ENCODE measurements around the gene ESYT3. TPM values are rescaled to one million over a fixed set of nuclear protein-coding genes. Genes with fewer than 3 reads are reported as not detected.
A peak's percentile ranks its signal among the peaks of the same experiment; 100 is the strongest.

The ESYT3 gene
- total RNA-seq, 1 donor: 0.72 TPM

- no peak for TF ChIP-seq CTCF (IDR thresholded peaks at IDR 0.05; ENCODE audit: extremely low read depth, low read depth, low read length)
- H3K4me1 ChIP-seq (ENCODE audit: insufficient read depth, low read length): peaks cover 7% of the 10 kb centered on the region
- no peaks in the 10 kb centered on the region for H3K27me3 ChIP-seq (ENCODE audit: insufficient read depth, low read length)
- H3K4me3 ChIP-seq (ENCODE audit: insufficient read depth, low read length): no peak overlapping the region
- H4K20me1 ChIP-seq (ENCODE audit: insufficient read depth, low read length): no peaks in the 10 kb centered on the region
- DNase-seq (ENCODE audit: insufficient read length, low spot score, missing footprints): peak; percentile 78
- H2AFZ ChIP-seq (ENCODE audit: low read length): no peak overlapping the region
- no peaks in the 10 kb centered on the region for H3K36me3 ChIP-seq (ENCODE audit: insufficient read depth, low read length)
- H3K79me2 ChIP-seq (ENCODE audit: insufficient read depth, low read length): no peaks in the 10 kb centered on the region
- no peak overlapping the region for H3K27ac ChIP-seq (ENCODE audit: low read depth, low read length)
- H3K4me2 ChIP-seq (ENCODE audit: insufficient read depth, low read length): no peak overlapping the region
- H3K9me3 ChIP-seq (ENCODE audit: low read depth, low read length): no peaks in the 10 kb centered on the region
Observed at GRCh38 chr3:138457863-138458735, 23.7 kb downstream of the ESYT3 start.

DNA sequence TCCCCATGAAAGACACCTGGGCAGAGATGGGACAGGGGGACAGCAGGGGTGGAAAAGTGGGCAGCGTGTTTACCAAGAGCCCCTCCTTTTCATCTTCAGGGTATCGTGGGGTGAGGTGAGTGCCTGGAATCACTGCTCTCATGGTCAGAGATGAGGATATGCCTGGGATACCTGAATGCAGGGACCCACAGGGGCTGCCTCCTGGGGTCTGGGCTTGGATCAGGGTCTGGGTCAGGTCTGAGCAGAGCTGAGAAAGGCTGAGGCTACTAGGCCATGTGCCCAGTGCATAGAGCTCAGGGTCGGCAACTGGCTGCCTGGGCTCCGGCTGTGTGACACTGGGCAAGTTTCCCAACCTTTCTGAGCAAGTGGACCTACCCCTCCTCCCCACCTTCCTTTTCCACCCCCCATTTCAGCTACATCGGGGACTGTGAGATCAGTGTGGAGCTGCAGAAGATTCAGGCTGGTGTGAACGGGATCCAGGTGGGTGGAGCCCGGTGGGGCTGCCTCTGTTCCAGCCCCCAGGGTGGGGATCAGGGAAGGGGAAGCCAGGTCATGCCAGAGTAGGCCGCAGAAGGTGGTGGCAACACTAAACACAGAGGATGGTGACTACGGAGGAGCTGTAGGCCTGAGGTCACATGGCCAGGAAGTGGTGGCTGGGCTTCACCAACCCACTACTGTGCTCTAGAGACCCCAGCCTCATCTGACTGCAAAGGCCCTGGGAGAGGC is 24.5 kb downstream of the ESYT3 start:
- Histone ChIP-seq H3K9me3 (ENCODE audit: low read depth, low read length) (no peaks in the 10 kb centered on the region), H3K36me3 (ENCODE audit: insufficient read depth, low read length) (no peaks in the 10 kb centered on the region)
- TF ChIP-seq CTCF (IDR thresholded peaks at IDR 0.05; ENCODE audit: extremely low read depth, low read depth, low read length): no peak

DNA sequence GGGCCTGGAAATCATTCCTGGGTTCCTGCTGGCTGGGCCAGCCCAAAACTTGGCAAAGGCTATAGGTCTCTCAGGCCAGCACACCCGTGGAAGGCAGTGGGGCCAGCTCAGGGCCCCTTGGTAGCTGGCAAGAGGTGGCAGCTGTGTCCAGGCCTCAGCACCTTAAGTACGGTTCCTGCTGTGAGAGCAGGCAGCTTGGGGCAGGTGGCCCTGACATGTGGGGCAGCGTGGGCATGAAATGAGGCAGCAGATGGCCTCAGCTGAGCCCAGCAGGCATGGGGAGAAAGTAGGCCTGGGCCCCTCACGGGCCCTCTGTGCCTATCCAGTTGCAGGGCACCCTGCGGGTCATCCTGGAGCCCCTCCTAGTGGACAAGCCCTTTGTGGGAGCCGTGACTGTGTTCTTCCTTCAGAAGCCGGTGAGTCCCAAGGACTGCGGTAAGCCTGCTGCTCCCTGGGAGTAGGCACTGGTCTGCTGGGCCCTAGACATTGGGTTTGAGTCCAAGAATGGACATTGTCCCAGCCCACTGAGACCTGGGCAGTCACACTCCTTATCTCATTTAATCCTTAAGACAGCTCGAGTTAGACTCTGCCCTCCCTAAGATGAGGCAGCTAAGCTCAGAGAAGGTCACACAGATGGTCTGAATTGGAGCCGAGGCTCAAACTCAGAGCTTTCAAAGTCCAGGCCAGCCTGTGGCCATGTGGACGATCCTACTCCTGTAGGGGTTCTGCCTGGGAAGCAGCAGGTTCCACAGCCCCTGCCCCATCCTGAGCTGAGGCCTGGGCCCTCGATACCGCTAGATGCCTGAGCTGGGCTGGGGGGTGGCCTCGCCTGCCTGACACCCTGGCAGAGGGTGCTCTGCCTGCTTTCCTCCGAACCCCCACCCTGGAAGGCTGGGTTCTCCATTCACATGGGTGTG is 25.5 kb downstream of the ESYT3 start:
- peaks cover 7% of the 10 kb centered on the region for H3K4me1 ChIP-seq (ENCODE audit: insufficient read depth, low read length)
- H3K36me3 ChIP-seq (ENCODE audit: insufficient read depth, low read length): no peaks in the 10 kb centered on the region
- no peaks in the 10 kb centered on the region for H3K79me2 ChIP-seq (ENCODE audit: insufficient read depth, low read length)
- no peak overlapping the region for H3K4me3 ChIP-seq (ENCODE audit: insufficient read depth, low read length)
- TF ChIP-seq CTCF (IDR thresholded peaks at IDR 0.05; ENCODE audit: extremely low read depth, low read depth, low read length): no peak
- no peak overlapping the region for H3K4me2 ChIP-seq (ENCODE audit: insufficient read depth, low read length)
- H4K20me1 ChIP-seq (ENCODE audit: insufficient read depth, low read length): no peaks in the 10 kb centered on the region
- H3K27ac ChIP-seq (ENCODE audit: low read depth, low read length): no peak overlapping the region
- no peaks in the 10 kb centered on the region for H3K27me3 ChIP-seq (ENCODE audit: insufficient read depth, low read length)
- no peaks in the 10 kb centered on the region for H3K9me3 ChIP-seq (ENCODE audit: low read depth, low read length)
- H2AFZ ChIP-seq (ENCODE audit: low read length): no peak overlapping the region
- DNase-seq (ENCODE audit: insufficient read length, low spot score, missing footprints): no peak

More for the DNA sequence above, 24.5 kb downstream of the ESYT3 start:
- Histone ChIP-seq H3K4me1 (ENCODE audit: insufficient read depth, low read length) (peaks cover 7% of the 10 kb centered on the region), H3K79me2 (ENCODE audit: insufficient read depth, low read length) (no peaks in the 10 kb centered on the region), H2AFZ (ENCODE audit: low read length) (no peak overlapping the region), H4K20me1 (ENCODE audit: insufficient read depth, low read length) (no peaks in the 10 kb centered on the region), H3K27ac (ENCODE audit: low read depth, low read length) (no peak overlapping the region), H3K27me3 (ENCODE audit: insufficient read depth, low read length) (no peaks in the 10 kb centered on the region), H3K4me3 (ENCODE audit: insufficient read depth, low read length) (no peak overlapping the region), H3K4me2 (ENCODE audit: insufficient read depth, low read length) (no peak overlapping the region)
- no peak for DNase-seq (ENCODE audit: insufficient read length, low spot score, missing footprints)

Data from osteoblast (primary cell).